SU-DHL-6 (cell line): Measurements from ENCODE around the gene ZNF462.

ENCODE experiments used
- H2AFZ ChIP-seq: fragments of 200-600 bp; sonication (generic); 2 replicates; pipeline ENCODE4 v1.6.1; 2014; ENCODE audit warnings: low read depth, mild to moderate bottlenecking, moderate library complexity, mixed read lengths, antibody characterized with exemption, low read length; ENCODE audit not compliant: severe bottlenecking
- H3F3A ChIP-seq: fragments of 200-600 bp; shearing (Covaris generic); 2 replicates; pipeline ENCODE4 v1.6.0; 2016; ENCODE audit warnings: antibody characterized with exemption, mild to moderate bottlenecking; ENCODE audit not compliant: insufficient read depth
- H3K27ac ChIP-seq: fragments of 200-600 bp; sonication (generic); 2 replicates; pipeline ENCODE4 v1.5.1; 2016; ENCODE audit warnings: low read depth, mild to moderate bottlenecking, low read length, moderate library complexity, mixed read lengths
- H3K27me3 ChIP-seq: fragments of 200-600 bp; sonication (generic), shearing (Covaris generic); 2 replicates; pipeline ENCODE4 v1.6.0; 2014; ENCODE audit warnings: mild to moderate bottlenecking, low read length
- H3K36me3 ChIP-seq: fragments of 200-600 bp; sonication (generic); 2 replicates; pipeline ENCODE4 v1.6.1; 2014; ENCODE audit warnings: mild to moderate bottlenecking, low read length, mixed read lengths
- H3K4me2 ChIP-seq: fragments of 300-600, 200-600 bp; shearing (Covaris generic), sonication (generic); 2 replicates; pipeline ENCODE4 v1.6.0; 2014; ENCODE audit warnings: low read length, low read depth, mild to moderate bottlenecking; ENCODE audit not compliant: poor library complexity, severe bottlenecking
- H3K4me3 ChIP-seq: fragments of 200-600 bp; sonication (generic); 2 replicates; pipeline ENCODE4 v1.5.1; 2014; ENCODE audit warnings: antibody characterized with exemption, low read length, mild to moderate bottlenecking, mixed read lengths; ENCODE audit not compliant: insufficient read depth, poor library complexity, severe bottlenecking
- H3K79me2 ChIP-seq: fragments of 200-600 bp; sonication (generic); 2 replicates; pipeline ENCODE4 v1.6.1; 2014; ENCODE audit warnings: mild to moderate bottlenecking, low read length, moderate library complexity; ENCODE audit not compliant: insufficient read depth
- H3K9ac ChIP-seq: fragments of 200-600 bp; sonication (generic); 2 replicates; pipeline ENCODE4 v1.7.0; 2014; ENCODE audit warnings: mild to moderate bottlenecking, low read length
- H3K9me2 ChIP-seq: fragments of 200-600 bp; sonication (generic); replicated peaks from 2 replicates; pipeline ENCODE4 v1.6.1; 2014; ENCODE audit warnings: low read length; ENCODE audit not compliant: insufficient read depth
- H3K9me3 ChIP-seq: fragments of 200-600 bp; sonication (generic); 2 replicates; pipeline ENCODE4 v1.6.1; 2014; ENCODE audit warnings: low read length, mixed read lengths; ENCODE audit not compliant: insufficient read depth
- H4K20me1 ChIP-seq: fragments of 200-600 bp; sonication (generic); 2 replicates; pipeline ENCODE4 v1.6.1; 2014; ENCODE audit warnings: low read depth, mild to moderate bottlenecking, antibody characterized with exemption, low read length, moderate library complexity, mixed read lengths
- EZH2phosphoT487 ChIP-seq: fragments of 200-600 bp; sonication (generic), shearing (Covaris generic); conservative IDR thresholded peaks from 2 replicates; pipeline ENCODE4 v1.6.1; 2018; ENCODE audit warnings: mild to moderate bottlenecking, antibody characterized with exemption, low read length, moderate library complexity, mixed read lengths
- TF ChIP-seq, protein P1 (sequence below): fragments of 200-600 bp; sonication (generic); IDR thresholded peaks from one replicate; pipeline ENCODE4 v1.5.1; 2017; ENCODE audit warnings: antibody characterized with exemption, mild to moderate bottlenecking, low read length, moderate library complexity; ENCODE audit not compliant: insufficient read depth, poor library complexity, severe bottlenecking

The ZNF462 gene

DNA sequence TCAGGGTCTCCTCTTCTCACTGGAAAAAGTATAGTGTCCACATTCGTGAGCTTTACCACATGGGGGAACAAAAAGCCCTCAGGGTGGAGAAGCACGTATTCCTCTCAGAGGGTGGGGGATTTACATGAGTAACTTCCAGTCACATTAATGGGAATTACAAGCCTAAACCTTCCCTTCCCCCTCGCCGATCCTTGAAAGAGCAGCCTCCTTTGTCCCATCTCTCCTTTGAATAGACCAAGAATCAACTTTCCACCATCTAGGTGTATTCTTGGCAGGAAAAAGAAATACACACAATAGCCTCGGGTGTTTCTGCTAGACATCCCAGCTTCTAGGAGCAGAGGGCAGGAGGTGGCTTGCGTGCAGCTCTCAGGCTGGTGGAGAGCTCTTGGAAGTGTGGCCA is 144.4 kb downstream of the ZNF462 start:
- Histone ChIP-seq H3K36me3 (no peaks in the 10 kb centered on the region), H3K9me2 (no peaks in the 10 kb centered on the region), H4K20me1 (no peaks in the 10 kb centered on the region), H3K27me3 (no peaks in the 10 kb centered on the region), H3K27ac (no peak overlapping the region), H2AFZ (no peak overlapping the region), H3K9me3 (no peaks in the 10 kb centered on the region), H3K79me2 (no peaks in the 10 kb centered on the region), H3K4me3 (no peak overlapping the region), H3F3A (no peaks in the 10 kb centered on the region), H3K4me2 (no peak overlapping the region), H3K9ac (no peak overlapping the region)
- no peak for TF ChIP-seq EZH2phosphoT487
- TF ChIP-seq, protein P1, sequence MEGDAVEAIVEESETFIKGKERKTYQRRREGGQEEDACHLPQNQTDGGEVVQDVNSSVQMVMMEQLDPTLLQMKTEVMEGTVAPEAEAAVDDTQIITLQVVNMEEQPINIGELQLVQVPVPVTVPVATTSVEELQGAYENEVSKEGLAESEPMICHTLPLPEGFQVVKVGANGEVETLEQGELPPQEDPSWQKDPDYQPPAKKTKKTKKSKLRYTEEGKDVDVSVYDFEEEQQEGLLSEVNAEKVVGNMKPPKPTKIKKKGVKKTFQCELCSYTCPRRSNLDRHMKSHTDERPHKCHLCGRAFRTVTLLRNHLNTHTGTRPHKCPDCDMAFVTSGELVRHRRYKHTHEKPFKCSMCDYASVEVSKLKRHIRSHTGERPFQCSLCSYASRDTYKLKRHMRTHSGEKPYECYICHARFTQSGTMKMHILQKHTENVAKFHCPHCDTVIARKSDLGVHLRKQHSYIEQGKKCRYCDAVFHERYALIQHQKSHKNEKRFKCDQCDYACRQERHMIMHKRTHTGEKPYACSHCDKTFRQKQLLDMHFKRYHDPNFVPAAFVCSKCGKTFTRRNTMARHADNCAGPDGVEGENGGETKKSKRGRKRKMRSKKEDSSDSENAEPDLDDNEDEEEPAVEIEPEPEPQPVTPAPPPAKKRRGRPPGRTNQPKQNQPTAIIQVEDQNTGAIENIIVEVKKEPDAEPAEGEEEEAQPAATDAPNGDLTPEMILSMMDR = no peak

DNA sequence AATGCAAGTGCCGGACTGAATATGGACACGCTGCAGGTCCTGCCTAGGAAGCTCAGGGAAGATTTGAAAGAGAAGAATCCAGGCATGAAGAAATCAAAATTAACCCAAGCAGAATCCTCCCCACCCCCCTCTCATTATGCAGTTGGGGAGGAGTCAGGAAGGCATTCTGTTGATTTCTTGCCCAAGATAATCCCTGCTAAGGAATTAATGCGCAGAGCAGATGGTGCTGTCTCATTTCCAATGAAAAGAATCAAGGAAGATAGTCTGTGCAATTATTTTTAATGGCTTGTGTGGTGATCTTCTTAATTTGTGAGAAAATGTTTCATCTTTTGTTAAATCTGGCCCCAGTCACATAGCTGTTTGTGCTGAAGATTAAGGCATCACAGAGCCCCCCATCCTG is 145.0 kb downstream of the ZNF462 start:
- H2AFZ ChIP-seq = no peak overlapping the region
- no peaks in the 10 kb centered on the region for H3K9me2 ChIP-seq
- H3K9me3 ChIP-seq = no peaks in the 10 kb centered on the region
- H3K4me3 ChIP-seq = no peak overlapping the region
- no peak overlapping the region for H3K9ac ChIP-seq
- no peaks in the 10 kb centered on the region for H3F3A ChIP-seq
- H3K27ac ChIP-seq = no peak overlapping the region
- no peaks in the 10 kb centered on the region for H4K20me1 ChIP-seq
- H3K79me2 ChIP-seq = no peaks in the 10 kb centered on the region
- no peak overlapping the region for H3K4me2 ChIP-seq
- H3K27me3 ChIP-seq = no peaks in the 10 kb centered on the region
- TF ChIP-seq, protein P1 = no peak
- no peak for TF ChIP-seq EZH2phosphoT487
- H3K36me3 ChIP-seq = no peaks in the 10 kb centered on the region

DNA sequence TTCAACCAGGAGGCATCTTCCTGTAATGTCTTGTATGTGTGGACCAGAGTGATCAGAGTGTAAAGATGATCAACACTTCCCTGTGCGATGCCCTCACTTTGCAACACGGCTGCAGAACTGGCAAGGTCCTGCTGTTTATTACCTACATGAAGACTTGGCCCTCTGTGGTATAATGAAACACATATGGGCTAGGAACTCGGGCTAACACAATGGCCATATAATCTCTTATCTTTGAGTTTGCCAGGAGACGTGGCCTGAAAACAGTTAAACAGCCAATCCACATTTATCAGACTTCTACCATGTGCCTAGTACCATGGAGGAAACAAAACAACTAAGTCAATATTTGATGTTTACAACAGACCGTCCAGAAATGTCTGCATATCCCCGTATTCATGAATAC is 145.5 kb downstream of the ZNF462 start:
- Histone ChIP-seq H3K9me3 (no peaks in the 10 kb centered on the region), H3K36me3 (no peaks in the 10 kb centered on the region), H4K20me1 (no peaks in the 10 kb centered on the region), H3F3A (no peaks in the 10 kb centered on the region), H3K9me2 (no peaks in the 10 kb centered on the region), H3K79me2 (no peaks in the 10 kb centered on the region), H3K27me3 (no peaks in the 10 kb centered on the region), H3K4me2 (no peak overlapping the region), H3K4me3 (no peak overlapping the region), H3K27ac (no peak overlapping the region), H3K9ac (no peak overlapping the region), H2AFZ (no peak overlapping the region)
- no peak for TF ChIP-seq EZH2phosphoT487
- TF ChIP-seq, protein P1 = no peak
